GM23338 (cell line): Measurements from ENCODE around the gene ABHD5. TPM values are rescaled to one million over a fixed set of nuclear protein-coding genes. Genes with fewer than 3 reads are reported as not detected.
"Not testable (repeated sequence)": the region's sequence is repeated elsewhere in the genome, so short reads cannot be mapped to it uniquely, and the experiment has no call there.

Experiments
- ATAC-seq: fragments of 200-7000 bp; cut with Tn5 transposase; 3 replicates; pipeline ENCODE4 v1.9.1; 2020
- DNase-seq: peaks from one replicate; pipeline ENCODE4 v3.0.0-alpha.2; 2015; ENCODE audit warnings: low spot score
- H2AFZ ChIP-seq: fragments of 200-600 bp; sonication (generic); 2 replicates; pipeline ENCODE4 v1.8.0; 2016; ENCODE audit warnings: antibody characterized with exemption, mild to moderate bottlenecking, moderate library complexity
- H3F3A ChIP-seq: fragments of 200-600 bp; sonication (generic); replicated peaks from 2 replicates; pipeline ENCODE4 v1.8.0; 2017; ENCODE audit warnings: antibody characterized with exemption, mixed run types, low read depth
- H3K27ac ChIP-seq: fragments of 200-600 bp; sonication (generic); 2 replicates; pipeline ENCODE4 v1.6.1; 2016; ENCODE audit warnings: low read depth
- H3K27me3 ChIP-seq: fragments of 200-600 bp; sonication (generic); 2 replicates; pipeline ENCODE4 v1.8.0; 2016; ENCODE audit warnings: mild to moderate bottlenecking, mixed run types, moderate library complexity; ENCODE audit not compliant: insufficient read depth
- H3K36me3 ChIP-seq: fragments of 200-600 bp; sonication (generic); 2 replicates; pipeline ENCODE4 v1.8.0; 2016; ENCODE audit warnings: mild to moderate bottlenecking; ENCODE audit not compliant: insufficient read depth
- H3K4me1 ChIP-seq: fragments of 200-600 bp; sonication (generic); 2 replicates; pipeline ENCODE4 v1.8.0; 2016; ENCODE audit warnings: mild to moderate bottlenecking, moderate library complexity; ENCODE audit not compliant: insufficient read depth
- H3K4me2 ChIP-seq: fragments of 200-600 bp; sonication (generic); 2 replicates; pipeline ENCODE4 v1.7.1; 2017; ENCODE audit warnings: mixed run types
- H3K4me3 ChIP-seq: fragments of 200-600 bp; sonication (generic); 2 replicates; pipeline ENCODE4 v1.6.1; 2016; ENCODE audit warnings: mixed run types
- H3K79me2 ChIP-seq: fragments of 200-600 bp; sonication (generic); replicated peaks from 2 replicates; pipeline ENCODE4 v1.8.0; 2017; ENCODE audit warnings: mild to moderate bottlenecking; ENCODE audit not compliant: insufficient read depth
- H3K9me2 ChIP-seq: fragments of 200-600 bp; sonication (generic); 2 replicates; pipeline ENCODE4 v1.8.0; 2017; ENCODE audit not compliant: insufficient read depth
- H4K20me1 ChIP-seq: fragments of 200-600 bp; sonication (generic); replicated peaks from 2 replicates; pipeline ENCODE4 v1.8.0; 2017; ENCODE audit warnings: mild to moderate bottlenecking; ENCODE audit not compliant: insufficient read depth
- H3K27ac Mint-ChIP-seq: 2 replicates; pipeline ENCODE4 v1.8.0; 2020; ENCODE audit warnings: inconsistent platforms, mild to moderate bottlenecking, moderate library complexity, mixed read lengths
- H3K27me3 Mint-ChIP-seq: 3 replicates; pipeline ENCODE4 v1.8.0; 2022; ENCODE audit warnings: low read depth, mild to moderate bottlenecking, moderate library complexity, mixed read lengths, inconsistent platforms; ENCODE audit not compliant: insufficient read depth, poor library complexity
- H3K36me3 Mint-ChIP-seq: 3 replicates; pipeline ENCODE4 v1.8.0; 2021; ENCODE audit warnings: low read depth, mild to moderate bottlenecking, inconsistent platforms, moderate library complexity, mixed read lengths
- H3K4me1 Mint-ChIP-seq: 3 replicates; pipeline ENCODE4 v1.8.0; 2020; ENCODE audit warnings: mild to moderate bottlenecking, inconsistent platforms, mixed read lengths
- H3K4me3 Mint-ChIP-seq: 3 replicates; pipeline ENCODE4 v1.8.0; 2021; ENCODE audit warnings: moderate library complexity, mild to moderate bottlenecking, inconsistent platforms, mixed read lengths
- H3K9me3 Mint-ChIP-seq: 3 replicates; pipeline ENCODE4 v1.8.0; 2020; ENCODE audit warnings: moderate library complexity, mild to moderate bottlenecking, inconsistent platforms, mixed read lengths
- CTCF ChIP-seq, 2 experiments: fragments of 200-600 bp in 1 of 2; sonication (generic) in 1 of 2; conservative IDR thresholded peaks; 2 replicates each; pipeline versions ENCODE4 v1.5.1 to v1.6.1; 2016 to 2017; ENCODE audit warnings: antibody characterized with exemption in 2 of 2, low read depth in 2 of 2, mild to moderate bottlenecking in 2 of 2, moderate library complexity in 1 of 2
- EZH2 ChIP-seq: fragments of 200-600 bp; sonication (generic); IDR thresholded peaks from one replicate; pipeline ENCODE4 v1.8.0; 2017; ENCODE audit warnings: antibody characterized with exemption, mild to moderate bottlenecking, low read depth; ENCODE audit not compliant: unreplicated experiment
- EZH2phosphoT487 ChIP-seq: fragments of 200-600 bp; sonication (generic); IDR thresholded peaks from one replicate; pipeline ENCODE4 v1.8.1; 2018; ENCODE audit warnings: antibody characterized with exemption; ENCODE audit not compliant: unreplicated experiment
- JUNB ChIP-seq: IDR thresholded peaks from one replicate; pipeline ENCODE4 v1.6.1; 2016; ENCODE audit warnings: antibody characterized with exemption; ENCODE audit not compliant: unreplicated experiment
- NANOG ChIP-seq: IDR thresholded peaks from 2 replicates; pipeline ENCODE4 v1.6.1; 2016; ENCODE audit warnings: antibody characterized with exemption, borderline replicate concordance
- POLR2AphosphoS5 ChIP-seq: IDR thresholded peaks from 2 replicates; pipeline ENCODE4 v1.6.1; 2016; ENCODE audit warnings: antibody characterized with exemption, low read depth
- REST ChIP-seq: IDR thresholded peaks from one replicate; pipeline ENCODE4 v1.6.1; 2018; ENCODE audit warnings: antibody characterized with exemption; ENCODE audit not compliant: unreplicated experiment
- STAT1 ChIP-seq: IDR thresholded peaks from one replicate; pipeline ENCODE4 v1.6.1; 2016; ENCODE audit warnings: antibody characterized with exemption; ENCODE audit not compliant: unreplicated experiment
- ZNF114 ChIP-seq: fragments of 250-450 bp; sonication (Bioruptor Pico); IDR thresholded peaks from 2 replicates; pipeline ENCODE4 v1.5.0; 2020; ENCODE audit warnings: mild to moderate bottlenecking, moderate library complexity
- polyA plus RNA-seq: library from polyadenylated mRNA; unstranded; fragments of >200 nt; fragmentation: Nextera tagmentation; extraction: Ambion mirVana; gene quantifications from 2 replicates; pipeline ENCODE4 v1.2.1, GENCODE V29; 2016
- total RNA-seq: library from RNA; depleted of rRNA; stranded (reverse); fragments of >200 nt; shearing (Covaris generic); gene quantifications from 2 replicates; pipeline ENCODE4 v1.2.3, GENCODE V29; 2014

ABHD5 gene
- total and polyA plus RNA-seq, 2 experiments from 2014 or later: 12.1 to 12.3 TPM

GRCh38 chr3:43650345-43650744, 40.4 kb upstream of the ABHD5 start:
- no peak for DNase-seq
- H3K36me3 ChIP-seq: no peaks in the 10 kb centered on the region
- no peak overlapping the region for H3K4me3 ChIP-seq
- no peak for TF ChIP-seq NANOG
- no peak for TF ChIP-seq STAT1
- no peak for TF ChIP-seq POLR2AphosphoS5
- no peak for TF ChIP-seq JUNB
- no peak for TF ChIP-seq EZH2
- no peak for TF ChIP-seq REST
- no peak for TF ChIP-seq CTCF (conservative IDR thresholded peaks at IDR 0.05; ENCODE audit: low read depth in 2 of 2)
- TF ChIP-seq EZH2phosphoT487: no peak
- no peak for TF ChIP-seq ZNF114 (CRISPR knock-in tag)
- no peak overlapping the region for H3K27ac Mint-ChIP-seq
- no peaks in the 10 kb centered on the region for H4K20me1 ChIP-seq
- no peaks in the 10 kb centered on the region for H3K79me2 ChIP-seq
- ATAC-seq: no peak
- peaks cover 33% of the 10 kb centered on the region for H3K4me1 Mint-ChIP-seq
- no peak overlapping the region for H3K4me2 ChIP-seq
- H3K4me1 ChIP-seq: peaks cover 10% of the 10 kb centered on the region; the same call in 1 of the 2 replicates
- peaks cover 3% of the 10 kb centered on the region; the same call in 1 of the 3 replicates for H3K9me3 Mint-ChIP-seq
- H3K9me2 ChIP-seq: no peaks in the 10 kb centered on the region
- H3K27ac ChIP-seq: no peak overlapping the region
- H2AFZ ChIP-seq: peak overlapping the region; percentile 49; the same call in 1 of the 2 replicates
- no peaks in the 10 kb centered on the region for H3K27me3 ChIP-seq
- H3K36me3 Mint-ChIP-seq: peaks cover 3% of the 10 kb centered on the region; the same call in 2 of the 3 replicates
- H3K4me3 Mint-ChIP-seq: no peak overlapping the region
- peaks cover 8% of the 10 kb centered on the region for H3K27me3 Mint-ChIP-seq
- H3F3A ChIP-seq: no peaks in the 10 kb centered on the region

- not testable (repeated sequence) for H3K4me3 Mint-ChIP-seq, H3K4me1 ChIP-seq, H3K9me3 Mint-ChIP-seq, H3F3A ChIP-seq, H3K9me2 ChIP-seq, H3K36me3 Mint-ChIP-seq, H3K36me3 ChIP-seq, H3K27ac ChIP-seq, ATAC-seq, H3K4me1 Mint-ChIP-seq, H3K4me3 ChIP-seq, H3K27ac Mint-ChIP-seq, H2AFZ ChIP-seq, H3K79me2 ChIP-seq, H3K27me3 ChIP-seq, H4K20me1 ChIP-seq, DNase-seq, H3K4me2 ChIP-seq, H3K27me3 Mint-ChIP-seq
Measured at GRCh38 chr3:43656390-43656789, 34.3 kb upstream of the ABHD5 start.
